NCI-H2081 treated with DMSO at 0.1 percent for 48 hours (cell line): ENCODE data around the gene PADI6.
"Not testable (repeated sequence)": the region's sequence is repeated elsewhere in the genome, so short reads cannot be mapped to it uniquely, and the experiment has no call there.

ENCODE experiments used
- DNase-seq: peaks from one replicate; lab custom pipeline; 2025; lab: John Stamatoyannopoulos, UW

The PADI6 gene

GRCh38 chr1:17404034-17404684, 32.2 kb downstream of the PADI6 start:
- DNase-seq, result no peak

DNA sequence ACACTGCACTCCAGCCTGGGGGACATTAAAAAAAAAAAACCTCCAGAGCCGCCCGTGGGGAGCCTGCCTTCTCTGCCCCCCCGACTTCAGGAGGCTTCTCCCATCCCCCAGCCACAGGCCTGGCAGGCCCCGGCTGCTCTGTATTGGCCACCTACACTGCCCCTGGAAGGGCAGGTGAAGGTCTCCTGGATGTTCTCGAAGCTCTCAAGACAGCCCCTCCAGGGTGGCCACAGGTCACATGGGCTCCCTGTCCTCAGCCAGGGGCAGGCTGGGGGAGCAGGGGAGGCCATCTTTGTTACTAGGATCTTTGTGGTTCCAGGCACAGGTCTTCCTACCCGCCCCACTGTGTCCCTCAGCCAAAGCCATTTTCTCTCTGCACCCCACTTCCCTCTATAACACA, 32.8 kb downstream of the PADI6 start:
- no peak for DNase-seq

DNA sequence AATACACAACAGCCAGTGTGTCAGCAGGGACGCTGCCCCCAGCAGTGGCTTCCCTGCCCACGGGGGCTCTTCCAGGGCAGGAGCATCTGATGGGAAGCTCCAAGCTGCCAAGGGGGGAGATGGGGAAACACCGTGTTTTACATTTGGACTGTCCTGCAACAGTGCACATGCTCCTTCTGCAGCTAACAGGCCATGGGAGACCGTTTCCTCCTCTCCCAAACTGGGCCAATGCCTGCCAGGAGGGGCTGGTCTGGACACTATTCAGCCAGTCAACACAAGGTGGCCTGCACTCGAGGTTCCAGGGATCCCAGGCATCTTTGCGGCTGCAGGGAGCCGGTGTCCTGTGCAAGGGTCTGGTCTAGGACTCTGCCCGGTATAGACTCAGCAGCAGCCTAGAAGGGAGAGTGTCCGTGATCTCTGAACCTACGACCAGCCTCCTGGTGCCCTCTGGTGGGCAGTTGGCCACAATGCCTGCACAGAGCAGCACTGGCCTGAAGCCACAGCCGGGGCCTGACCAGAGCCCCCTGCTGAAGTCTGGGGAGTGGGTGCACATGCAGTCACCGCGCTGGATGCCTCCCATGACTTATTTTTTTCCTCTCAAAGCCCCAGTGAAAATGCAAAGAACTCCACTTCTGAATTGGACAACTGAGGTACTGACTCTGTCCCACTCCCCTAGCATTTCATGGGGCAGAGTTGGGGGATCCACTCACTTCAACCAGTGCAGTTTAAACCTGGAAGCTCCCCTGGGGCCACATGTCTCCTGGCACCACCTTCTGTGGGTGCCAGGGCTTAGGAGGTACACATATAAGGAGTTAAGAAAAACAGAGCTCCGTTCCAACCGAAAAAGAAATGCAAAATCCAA, 34.1 kb downstream of the PADI6 start:
- no peak for DNase-seq

- not testable (repeated sequence) for DNase-seq
These were observed 34.9 kb downstream of the PADI6 start for GRCh38 chr1:17406760-17407475.

GRCh38 chr1:17407786-17408514, 36.0 kb downstream of the PADI6 start:
- DNase-seq, result not testable (repeated sequence)

DNA sequence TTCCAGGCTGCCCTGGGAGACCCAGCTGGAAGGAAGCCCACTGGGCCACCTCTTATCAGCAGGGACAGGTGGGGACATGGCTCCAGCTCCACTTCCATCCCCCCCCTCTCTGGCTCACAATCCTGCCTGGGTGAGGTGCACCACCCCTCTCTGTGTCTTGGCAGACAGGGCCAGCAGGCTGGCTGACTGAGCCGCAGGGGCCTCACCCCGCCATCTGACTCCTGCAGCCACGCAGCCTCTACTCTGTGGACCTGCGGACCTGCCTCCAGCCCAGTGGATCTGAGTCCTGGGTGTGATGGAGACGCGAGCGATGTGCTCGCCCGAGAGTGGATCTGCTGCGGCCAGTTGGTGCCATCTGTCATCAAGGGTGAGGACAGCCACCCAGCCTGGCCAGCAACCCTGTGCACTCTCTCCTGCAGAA, 37.4 kb downstream of the PADI6 start:
- DNase-seq, result no peak

- DNase-seq, result no peak
These were observed 40.3 kb downstream of the PADI6 start for GRCh38 chr1:17412093-17412870.

DNA sequence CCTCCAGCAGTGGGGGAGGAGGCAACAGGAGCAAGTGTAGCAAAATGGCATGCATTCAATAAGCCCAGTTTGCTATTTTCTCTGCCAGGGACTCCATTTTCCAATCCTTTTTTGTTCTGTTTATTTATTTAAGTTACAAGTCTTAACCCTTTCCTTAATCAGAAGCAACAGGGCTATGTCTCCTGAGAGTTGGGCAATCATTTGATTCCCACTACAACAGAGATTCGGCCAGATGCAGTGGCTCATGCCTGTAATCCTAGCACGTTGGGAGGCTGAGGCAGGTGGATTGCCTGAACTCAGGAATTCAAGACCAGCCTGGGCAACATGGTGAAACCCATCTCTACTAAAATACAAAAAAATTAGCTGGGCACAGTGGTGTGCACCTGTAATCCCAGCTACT, 42.0 kb downstream of the PADI6 start:
- DNase-seq, result no peak

GRCh38 chr1:17416389-17416788, 44.4 kb downstream of the PADI6 start:
- DNase-seq, result no peak

DNA sequence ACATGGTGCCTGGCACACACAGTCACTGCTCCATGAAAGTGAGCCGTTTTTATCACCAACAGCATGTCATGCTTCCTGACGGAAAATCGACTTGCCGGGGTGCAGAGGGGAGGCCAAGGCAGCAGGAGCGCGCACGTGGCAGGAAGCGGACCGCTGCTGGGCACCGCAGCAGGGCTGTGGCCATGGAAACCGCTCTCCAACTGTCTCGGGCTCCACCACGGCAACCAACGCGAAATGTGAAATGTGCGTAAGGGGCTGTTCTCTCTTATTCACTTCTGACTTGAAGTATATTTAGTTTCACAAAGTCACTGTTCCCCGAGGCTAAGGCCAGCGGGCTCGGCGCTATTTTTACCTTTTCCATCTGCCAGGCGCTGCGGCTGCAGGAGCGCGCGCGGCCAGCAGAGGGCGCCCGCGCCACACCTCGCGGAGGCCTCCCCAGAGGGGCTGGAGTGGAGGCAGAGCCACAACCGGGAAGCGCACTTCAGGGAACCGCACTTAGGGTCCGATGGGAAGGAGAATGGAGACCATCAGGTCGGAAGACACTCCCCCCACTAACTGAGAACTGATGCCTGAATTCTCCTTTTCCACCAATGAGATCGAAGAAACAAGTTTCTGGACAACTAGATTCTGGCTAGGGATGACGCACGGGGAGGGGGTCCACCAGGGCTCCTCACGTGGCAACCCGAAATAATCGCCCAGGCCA, 47.8 kb downstream of the PADI6 start:
- no peak for DNase-seq

DNA sequence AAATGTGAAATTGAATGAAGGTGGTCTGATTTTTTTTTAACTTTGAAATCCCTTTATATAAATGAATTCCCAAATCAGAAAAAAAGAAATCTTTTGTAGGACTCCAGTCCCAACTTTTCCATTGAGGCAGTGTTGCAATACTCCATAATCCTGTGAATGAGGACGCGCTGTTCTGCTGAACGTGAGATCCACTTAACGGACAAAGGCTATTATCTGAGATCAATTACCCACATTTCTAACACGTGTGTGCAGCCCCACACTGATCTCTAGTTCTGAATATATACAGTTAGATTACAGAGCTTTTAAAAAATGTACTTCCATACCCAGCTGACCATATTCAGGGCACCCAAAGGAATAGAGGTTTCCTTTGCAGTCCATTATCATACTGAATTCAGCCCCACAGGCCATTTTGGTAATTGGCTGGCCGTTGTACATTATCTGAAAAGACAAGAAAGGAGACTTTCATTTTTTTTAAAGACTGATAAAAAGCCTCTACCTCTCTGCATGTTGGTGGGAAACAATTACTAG, 48.5 kb downstream of the PADI6 start:
- DNase-seq, result no peak

DNA sequence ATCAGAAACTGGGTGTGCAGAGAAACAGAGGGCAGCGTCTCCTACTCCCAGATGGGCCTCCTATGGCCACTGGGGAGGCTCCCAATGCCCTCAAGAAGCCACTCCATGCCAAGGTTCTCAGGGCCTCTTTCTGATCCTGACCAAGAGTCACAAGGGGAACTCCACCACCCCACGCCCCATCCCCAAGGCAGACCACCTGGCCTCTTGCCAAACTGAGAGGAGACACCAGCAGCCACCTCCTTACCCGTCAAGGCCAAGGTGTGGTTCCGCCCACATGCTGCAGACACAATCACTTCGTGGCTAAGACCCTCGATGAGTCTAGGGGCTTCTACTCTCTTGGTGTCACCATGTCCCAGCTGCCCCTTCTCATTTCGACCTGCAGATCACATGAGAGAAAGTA, 50.5 kb downstream of the PADI6 start:
- no peak for DNase-seq

DNA sequence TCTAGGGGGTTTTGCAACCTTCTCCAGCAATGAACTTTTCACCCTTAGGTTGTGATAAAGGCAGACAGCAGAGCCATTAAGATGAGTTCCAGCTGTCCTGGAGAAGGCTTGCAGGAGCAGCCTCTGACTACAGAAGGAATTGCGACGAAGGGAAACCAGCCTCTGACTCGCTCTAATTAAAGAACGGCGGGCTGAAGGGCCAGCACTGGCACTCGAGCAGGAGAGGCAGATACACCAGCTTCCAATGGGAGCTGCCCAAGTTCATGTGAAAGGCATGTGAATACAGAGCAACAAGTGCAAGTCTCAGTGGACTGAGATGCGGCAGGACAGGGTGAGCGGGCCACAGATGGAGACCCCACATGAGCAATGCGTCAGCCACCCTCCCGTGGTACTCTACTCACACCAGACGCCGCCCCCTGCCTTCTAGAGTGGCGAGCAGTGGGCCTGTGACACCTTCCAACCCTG, 51.8 kb downstream of the PADI6 start:
- DNase-seq, result no peak

DNA sequence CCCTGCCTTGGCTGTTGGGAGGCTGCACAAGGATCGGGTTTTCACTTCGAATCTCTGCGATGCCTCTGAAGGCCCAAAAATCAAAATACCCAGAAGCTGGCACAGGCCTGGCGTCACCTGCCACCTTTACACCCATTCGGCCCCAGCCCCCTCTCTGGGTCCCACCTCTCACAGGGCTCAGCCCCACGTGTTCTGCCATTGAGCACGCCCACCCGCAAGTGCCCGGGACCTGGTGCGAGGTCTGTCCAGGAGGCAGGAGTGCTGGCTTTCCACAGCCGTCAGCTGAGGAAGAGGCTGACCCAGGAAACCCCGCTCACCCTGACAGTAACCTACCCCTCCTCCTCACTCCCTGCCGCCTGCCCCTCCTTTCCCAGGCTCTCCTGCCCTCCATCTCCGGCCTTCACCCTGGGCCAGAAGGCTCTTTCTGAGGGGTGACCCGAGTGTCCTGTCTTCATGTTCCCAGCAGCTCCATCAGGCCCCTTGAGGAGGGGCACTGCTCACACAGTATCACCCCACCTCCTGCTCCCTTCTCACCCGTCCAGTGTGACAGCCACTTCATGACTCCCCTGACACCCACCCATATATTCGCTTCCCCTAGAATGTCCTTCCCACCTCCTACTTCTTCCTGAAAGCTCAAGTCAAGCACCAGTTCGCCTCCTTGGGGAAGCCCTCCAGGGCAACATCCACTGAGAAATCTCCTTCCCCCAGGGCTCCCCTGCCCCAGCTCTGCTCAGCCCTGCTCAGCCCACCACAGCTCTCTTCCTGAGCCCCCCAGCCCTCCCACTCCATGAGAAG, 54.0 kb downstream of the PADI6 start:
- no peak for DNase-seq

DNA sequence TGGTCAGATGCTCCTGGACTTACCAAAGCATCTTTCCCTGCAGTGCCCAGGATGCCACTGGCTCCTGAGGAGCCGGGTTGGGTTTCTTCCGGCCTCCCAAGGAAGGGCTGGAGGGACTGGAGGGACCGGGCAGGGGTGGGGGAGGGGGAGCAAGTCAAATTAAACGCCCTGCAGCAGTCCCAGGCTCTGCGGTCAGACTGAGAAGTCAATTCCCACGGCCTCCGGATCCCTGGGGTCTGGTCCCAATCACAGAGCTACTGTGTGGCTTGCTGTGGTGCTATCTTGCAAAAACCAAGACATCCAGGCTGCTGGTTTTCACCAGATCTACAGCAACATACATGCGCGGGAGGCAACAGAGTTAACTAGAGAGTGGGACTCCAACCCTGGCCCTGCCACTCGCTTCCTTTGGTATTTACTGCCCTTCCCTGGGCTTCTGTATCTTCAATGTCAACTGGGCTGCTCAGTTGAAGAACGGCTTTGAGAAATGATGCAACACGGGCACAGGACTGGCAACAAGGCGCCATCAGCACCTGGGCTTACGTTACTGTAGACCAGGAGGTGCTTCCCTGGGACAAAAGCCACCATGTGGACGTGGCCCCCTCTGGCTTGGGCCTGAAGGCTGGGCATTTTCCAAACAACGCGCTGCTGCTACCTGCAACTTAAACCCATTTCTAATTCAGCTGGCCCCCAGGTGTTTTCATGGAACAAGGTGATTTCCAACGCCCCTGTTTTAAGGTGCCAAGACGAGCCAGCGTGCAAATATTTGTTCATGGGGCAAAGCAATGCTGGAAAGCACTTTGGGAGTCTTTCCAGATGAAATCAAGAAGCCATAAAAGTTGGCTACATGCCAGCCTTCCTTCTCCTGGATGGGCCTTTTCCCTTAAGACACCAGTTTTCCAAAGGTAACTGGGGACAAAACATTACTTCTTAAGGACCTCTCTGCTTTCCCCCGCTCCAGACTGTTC, 56.0 kb downstream of the PADI6 start:
- DNase-seq, result no peak

DNA sequence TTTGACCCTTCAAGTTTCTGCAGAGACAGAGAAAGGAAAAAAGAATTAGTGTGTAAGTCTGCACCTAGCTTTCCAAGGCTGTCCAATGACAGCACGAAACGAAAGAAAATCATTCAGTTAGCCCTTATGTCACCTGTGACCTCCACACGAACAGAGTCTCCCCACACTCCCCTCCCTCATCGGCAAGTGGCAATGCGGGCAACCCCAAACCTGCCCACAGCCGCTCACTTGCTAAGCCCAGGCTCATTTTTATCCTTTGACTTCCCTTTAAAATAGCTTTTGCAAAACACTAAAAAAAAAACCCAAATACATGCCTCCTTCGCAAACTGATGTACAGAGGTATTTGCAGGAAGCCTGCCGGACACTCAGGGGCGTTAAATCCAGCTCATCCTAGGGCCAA, 57.2 kb downstream of the PADI6 start:
- DNase-seq, result no peak

- no peak for DNase-seq
These were observed 60.4 kb downstream of the PADI6 start for GRCh38 chr1:17432412-17432811.

- no peak for DNase-seq
These were observed 61.3 kb downstream of the PADI6 start for GRCh38 chr1:17433261-17433660.
